Activated naive CD4-positive, alpha-beta T cell treated with Interleukin-2 at 50 U/mL for 16 hours (primary cell): ENCODE results near the gene PTS.

Experiments
- DNase-seq: peaks from one replicate; pipeline ENCODE4 v3.0.0-alpha.2; 2020

PTS gene

DNA sequence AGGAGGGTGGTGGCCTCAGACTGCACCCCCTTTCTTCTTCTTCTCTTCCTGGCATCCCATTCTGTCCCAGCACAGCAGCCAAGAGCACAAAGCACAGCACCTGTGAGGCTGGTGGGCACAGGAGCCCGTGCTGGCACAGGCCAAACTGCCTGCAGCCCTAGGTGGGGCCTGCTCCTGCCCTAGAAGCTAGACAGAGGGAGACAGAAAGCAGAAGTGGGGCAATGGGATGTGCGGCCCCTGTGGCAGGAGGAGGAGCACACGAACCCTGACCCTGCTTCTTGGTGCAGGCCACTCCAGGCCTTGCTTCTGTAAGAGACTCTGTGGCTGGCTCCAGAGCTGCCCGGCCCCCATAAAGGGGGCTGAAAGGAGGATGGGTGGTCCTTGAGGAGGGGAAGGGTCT lies 3.9 kb upstream of the PTS start:
- DNase-seq: no peak

- DNase-seq: no peak
These were observed 3.1 kb upstream of the PTS start for GRCh38 chr11:112223121-112223520.

DNA sequence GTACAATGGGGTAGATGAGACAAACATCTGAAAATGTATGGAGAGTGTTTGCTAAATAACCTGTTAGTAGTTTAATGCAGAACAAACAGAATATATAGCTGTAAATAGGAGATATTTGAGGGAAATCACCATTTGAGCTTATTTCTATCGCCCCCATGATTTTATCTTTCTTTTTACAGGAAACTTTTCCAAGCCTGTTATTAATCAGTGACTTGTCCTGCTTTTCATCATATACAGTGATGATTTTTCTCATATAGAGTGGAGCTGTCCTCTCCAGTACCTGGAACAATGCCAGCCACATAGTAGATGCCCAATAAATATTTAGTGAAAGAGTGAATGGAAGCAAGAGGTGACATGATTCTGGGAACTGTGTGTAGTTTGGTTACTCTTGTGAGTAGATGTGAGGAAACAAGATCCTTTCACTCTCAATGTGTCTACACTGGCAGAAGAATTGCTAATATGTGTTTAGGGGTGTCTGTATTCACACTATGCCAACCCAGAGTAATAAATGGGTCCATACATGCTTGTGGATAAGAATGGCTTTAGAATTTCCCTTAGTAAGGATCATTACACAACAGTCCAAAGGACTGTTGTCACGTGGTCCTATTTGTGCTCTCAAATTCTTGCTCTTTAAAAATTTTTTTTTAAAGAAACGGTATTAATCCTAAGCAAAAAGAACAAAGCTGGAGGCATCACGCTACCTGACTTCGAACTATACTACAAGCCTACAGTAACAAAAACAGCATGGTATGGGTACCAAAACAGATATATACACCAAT lies 2.3 kb upstream of the PTS start:
- no peak for DNase-seq

- no peak for DNase-seq
These were observed 521 bp upstream of the PTS start for GRCh38 chr11:112225753-112226061.

GRCh38 chr11:112226831-112227401 lies 688 bp downstream of the PTS start:
- no peak for DNase-seq

- no peak for DNase-seq
These were observed 1.2 kb downstream of the PTS start for GRCh38 chr11:112227471-112227870.

- DNase-seq: no peak
These were observed 2.5 kb downstream of the PTS start for GRCh38 chr11:112228706-112229105.

GRCh38 chr11:112229159-112229558 lies 2.9 kb downstream of the PTS start:
- DNase-seq: no peak

- DNase-seq: no peak
These were observed 3.7 kb downstream of the PTS start for GRCh38 chr11:112229746-112230433.

DNA sequence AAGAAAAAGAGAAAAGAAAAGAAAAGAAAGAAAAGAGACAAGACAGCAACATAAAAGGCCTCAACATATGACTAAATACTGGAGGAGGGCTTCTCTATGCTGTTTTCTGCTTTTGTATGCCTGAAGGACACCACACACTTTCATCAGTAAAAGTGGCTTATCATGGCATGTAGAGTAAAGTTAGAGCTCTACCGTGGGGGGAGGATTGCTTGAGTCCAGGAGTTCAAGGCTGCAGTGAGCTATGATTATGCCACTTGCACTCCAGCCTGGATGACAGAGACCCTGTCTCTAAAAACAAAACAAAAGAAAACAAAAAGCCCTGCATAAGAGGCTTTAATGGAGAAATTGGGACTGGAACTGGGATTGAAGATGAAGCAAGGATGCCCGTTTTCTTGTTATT lies 5.7 kb downstream of the PTS start:
- DNase-seq: no peak

GRCh38 chr11:112235750-112236390 lies 9.6 kb downstream of the PTS start:
- DNase-seq: no peak

DNA sequence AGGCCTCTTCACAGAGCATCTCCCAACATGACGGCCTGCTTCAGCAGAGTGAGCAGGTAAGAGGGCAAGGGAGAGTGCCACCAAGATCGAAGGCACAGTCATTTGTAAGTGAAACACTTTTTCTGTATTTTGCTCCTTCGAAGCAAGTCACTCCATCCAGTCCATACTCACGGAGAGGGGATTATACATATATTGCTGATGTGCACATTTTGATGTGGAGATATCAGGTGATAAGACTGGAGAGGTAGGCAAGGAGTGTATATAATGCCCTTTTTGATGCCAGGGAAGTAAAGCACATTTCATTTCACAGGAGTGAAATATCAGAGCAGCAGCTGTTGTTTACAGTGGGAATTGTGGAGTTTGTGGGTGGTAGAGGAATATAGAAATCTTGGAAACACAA lies 11.2 kb downstream of the PTS start:
- no peak for DNase-seq

DNA sequence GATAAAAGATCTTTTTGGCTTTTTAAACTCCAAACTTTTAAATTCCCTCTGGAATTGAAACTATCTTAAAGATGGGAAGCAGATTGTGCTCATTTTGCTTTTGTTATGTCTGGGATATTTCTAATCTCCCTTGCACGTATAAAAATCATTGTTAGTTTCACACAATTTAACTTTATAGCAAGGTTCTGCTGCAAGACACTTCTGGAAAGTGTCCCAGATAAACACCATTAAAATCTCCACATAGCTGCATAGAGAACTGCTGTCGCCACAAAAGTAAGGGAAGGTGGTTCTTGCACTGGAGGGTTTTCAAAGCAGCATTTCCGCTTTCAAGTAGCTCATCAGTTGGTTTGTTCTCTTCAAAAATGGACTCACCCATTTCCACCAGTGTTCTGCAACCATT lies 11.8 kb downstream of the PTS start:
- DNase-seq: no peak

DNA sequence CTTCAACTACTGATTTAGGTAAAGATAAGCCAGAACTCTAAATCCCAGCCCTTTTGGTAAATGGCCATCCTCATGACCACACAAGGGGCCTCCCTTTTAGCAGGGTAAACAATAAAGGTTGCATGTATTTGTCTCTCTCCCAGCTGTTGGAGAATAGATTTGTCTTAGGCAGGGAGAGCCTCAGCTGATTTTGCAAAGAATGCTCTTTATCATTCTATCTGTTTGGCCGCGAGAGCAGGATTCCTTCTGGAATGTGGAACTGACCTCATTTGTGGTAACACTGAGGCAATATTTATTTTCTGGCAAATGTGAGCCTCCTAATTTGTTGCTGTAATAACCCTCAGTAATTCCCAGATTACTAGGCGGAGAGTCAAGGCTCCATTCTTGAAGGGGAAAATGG lies 15.3 kb downstream of the PTS start:
- DNase-seq: no peak

DNA sequence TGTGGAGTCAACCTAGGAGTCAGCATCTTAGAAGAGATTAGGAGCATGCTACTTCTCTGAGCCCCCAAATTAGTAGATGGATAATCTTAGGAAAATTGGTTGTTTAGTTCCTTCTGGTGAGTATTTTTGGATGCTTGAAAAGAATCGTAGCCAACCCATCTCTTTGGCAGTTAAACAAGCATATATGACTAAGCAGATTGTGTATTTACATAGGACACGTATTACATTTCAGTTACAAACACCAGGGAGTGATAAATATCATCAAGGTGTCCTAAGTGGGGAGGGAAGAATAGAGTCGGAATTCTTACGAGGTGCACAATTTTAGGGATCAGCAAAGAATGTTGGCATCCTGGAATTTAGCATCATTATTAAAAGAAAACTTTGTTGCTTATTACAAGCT lies 21.0 kb downstream of the PTS start:
- DNase-seq: no peak

- DNase-seq: no peak
These were observed 22.0 kb downstream of the PTS start for GRCh38 chr11:112248201-112248600.

- DNase-seq: no peak
These were observed 23.8 kb downstream of the PTS start for GRCh38 chr11:112249871-112250610.

DNA sequence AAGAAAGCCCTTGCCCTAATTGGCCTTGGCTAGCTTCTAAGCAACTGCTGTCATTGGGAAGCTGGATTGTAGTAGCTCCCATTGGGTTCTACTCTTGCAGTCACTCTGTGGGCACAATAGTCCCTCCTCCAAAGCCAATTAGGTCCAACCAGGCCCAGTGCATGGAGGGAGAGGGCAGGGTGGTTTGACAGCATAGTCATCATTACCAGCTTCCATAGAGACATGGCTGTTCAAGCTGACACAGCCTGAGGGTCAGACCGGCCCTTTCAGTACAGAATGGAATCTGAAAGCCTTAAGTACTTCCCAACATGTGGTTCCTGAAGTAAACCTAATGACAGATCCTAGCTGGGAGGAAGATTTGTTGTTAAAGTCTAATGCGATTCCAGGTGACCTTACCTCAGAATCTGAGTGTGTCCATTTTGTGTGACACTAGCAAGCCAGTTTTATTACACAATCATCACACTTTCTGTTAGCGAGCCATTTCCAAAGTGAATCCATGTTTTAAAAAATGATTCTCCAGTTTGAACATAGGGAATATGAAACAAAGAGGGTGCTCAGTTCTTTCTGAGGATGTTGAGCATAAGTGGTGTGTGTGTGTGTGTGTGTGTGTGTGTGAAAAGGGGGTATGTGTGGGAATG lies 27.5 kb downstream of the PTS start:
- no peak for DNase-seq

DNA sequence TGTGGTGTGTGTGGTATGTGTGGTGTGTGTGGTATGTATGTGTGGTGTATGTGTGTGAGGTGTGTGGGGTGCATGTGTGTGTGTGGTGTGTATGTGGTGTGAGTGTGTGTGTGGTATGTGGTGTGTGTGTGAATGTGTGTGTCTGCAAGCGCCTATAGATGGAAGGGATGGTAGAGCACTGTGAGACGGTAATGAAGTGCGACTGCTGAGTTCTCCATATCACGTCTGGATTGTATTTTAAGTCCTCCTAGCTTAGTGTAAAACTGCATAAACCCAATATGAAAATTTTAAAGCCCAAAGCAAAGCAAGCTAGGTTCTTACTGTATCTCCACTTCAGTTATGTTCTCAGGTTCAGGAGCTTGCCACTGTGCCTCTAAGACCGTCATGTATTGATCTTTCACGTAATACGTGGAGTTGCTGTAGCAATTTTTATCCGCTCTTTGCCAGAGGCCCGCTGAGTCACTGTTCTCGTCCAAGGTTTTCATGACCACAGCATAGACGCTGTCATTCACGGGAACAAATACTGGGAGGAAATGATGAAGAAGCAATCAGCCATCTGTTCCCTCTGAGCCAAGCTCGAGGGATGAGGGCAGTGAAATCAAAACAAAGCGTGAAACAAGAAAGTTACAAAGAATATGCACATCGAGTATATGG lies 29.0 kb downstream of the PTS start:
- no peak for DNase-seq

GRCh38 chr11:112260490-112260889 lies 34.3 kb downstream of the PTS start, which contains the start of gene PLET1:
PLET1 (minus strand) TSS chr11:112260860; CDS start chr11:112260589, 271 bp downstream.
- DNase-seq: no peak

DNA sequence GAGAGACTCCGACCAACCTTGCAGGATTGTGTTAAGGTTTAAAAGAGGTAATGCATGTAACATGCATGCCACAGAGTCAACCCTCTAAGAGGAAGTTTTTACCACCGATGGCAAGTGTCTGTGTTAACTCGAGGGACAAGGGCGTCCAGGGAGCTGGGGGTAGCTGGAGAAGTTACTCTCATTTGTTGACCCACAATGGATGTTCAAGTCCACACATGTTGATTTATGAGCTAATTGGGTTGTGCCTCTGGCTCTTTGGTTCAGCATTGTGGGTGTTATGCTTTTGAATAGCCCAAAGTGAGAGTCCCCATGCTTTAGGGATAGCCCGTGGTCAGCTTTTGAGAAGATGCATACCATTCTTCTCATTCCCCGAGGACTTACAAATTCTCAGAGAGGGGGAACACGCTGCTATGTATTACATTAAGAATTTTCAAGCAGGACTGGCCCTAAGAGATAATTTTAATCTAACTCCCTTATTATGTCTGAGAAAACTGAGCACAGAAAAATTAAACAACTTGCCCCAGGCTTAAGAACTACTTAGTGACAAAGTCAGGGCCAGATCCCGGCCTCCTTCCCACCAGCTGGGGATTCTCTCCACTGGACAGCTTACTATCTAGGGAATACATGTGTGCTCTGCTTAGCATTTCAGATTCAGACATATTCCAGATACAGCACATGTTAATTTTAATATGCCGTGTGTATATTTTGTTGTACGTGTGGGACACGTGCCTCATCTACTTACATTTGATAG lies 39.6 kb downstream of the PTS start:
- no peak for DNase-seq
